Fibroblast of lung (primary cell): Measurements from ENCODE around the gene ENKD1.

Source experiments
- EZH2 ChIP-seq: IDR thresholded peaks from 2 replicates; pipeline ENCODE4 v1.5.1; 2012; ENCODE audit warnings: low read length, control low read depth, mild to moderate bottlenecking; ENCODE audit errors: missing control alignments
- TF ChIP-seq, protein P1 (sequence below), 2 donors: IDR thresholded peaks in 1 of 2; conservative IDR thresholded peaks in 1 of 2; 1 replicate in 1 of 2; 2 replicates in 1 of 2; pipeline ENCODE4 v1.5.1; 2011 to 2012; ENCODE audit warnings: low read length in 2 of 2, control low read depth in 1 of 2, inconsistent platforms in 1 of 2, low read depth in 1 of 2, mild to moderate bottlenecking in 1 of 2

DNA sequence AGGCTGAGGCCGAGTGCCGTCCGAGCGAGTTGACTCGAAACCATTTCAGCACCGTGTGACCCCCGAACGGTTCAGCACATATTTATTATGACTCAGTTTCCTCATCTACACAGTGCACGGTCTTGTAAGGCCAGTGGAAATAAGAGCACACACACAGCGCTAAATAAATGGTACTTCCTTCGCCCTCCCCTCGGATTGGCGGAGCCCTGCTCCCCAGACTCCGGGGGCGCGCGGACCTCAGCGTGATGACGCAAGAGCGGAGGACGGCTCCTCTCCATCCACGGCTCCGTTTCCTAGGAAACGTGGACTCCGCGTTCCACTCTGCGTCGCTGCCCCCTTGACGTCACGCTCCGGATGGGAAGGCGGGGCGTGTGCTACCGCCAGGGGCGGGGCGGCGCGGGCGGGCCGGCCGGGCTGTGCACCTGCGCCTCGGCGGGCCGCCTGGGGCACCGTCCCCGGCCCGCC is 6.0 kb downstream of the ENKD1 start, which contains the start of gene PARD6A:
- TF ChIP-seq, protein P1, sequence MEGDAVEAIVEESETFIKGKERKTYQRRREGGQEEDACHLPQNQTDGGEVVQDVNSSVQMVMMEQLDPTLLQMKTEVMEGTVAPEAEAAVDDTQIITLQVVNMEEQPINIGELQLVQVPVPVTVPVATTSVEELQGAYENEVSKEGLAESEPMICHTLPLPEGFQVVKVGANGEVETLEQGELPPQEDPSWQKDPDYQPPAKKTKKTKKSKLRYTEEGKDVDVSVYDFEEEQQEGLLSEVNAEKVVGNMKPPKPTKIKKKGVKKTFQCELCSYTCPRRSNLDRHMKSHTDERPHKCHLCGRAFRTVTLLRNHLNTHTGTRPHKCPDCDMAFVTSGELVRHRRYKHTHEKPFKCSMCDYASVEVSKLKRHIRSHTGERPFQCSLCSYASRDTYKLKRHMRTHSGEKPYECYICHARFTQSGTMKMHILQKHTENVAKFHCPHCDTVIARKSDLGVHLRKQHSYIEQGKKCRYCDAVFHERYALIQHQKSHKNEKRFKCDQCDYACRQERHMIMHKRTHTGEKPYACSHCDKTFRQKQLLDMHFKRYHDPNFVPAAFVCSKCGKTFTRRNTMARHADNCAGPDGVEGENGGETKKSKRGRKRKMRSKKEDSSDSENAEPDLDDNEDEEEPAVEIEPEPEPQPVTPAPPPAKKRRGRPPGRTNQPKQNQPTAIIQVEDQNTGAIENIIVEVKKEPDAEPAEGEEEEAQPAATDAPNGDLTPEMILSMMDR (conservative IDR thresholded peaks at IDR 0.05 in 1 of 2, IDR thresholded peaks at IDR 0.05 in 1 of 2; ENCODE audit: low read depth in 1 of 2, low read length in 2 of 2) = no peak
- TF ChIP-seq EZH2 = no peak
